HK-2 (cell line): ENCODE data around the gene STYX.
A peak's percentile ranks its signal among the peaks of the same experiment; 100 is the strongest.

ENCODE experiments used
- DNase-seq: peaks from one replicate; pipeline ENCODE4 v3.0.0-alpha.2; 2018; ENCODE audit not compliant: unreplicated experiment

The STYX gene

GRCh38 chr14:52790011-52790755 is 60.2 kb downstream of the STYX start:
- DNase-seq, result no peak

- no peak for DNase-seq
These were observed 60.8 kb downstream of the STYX start for GRCh38 chr14:52790756-52791222.

- peak; percentile 93 for DNase-seq
These were observed 61.5 kb downstream of the STYX start, which contains the start of gene GNPNAT1 for GRCh38 chr14:52791223-52792096. Gene GNPNAT1, minus strand, starts transcription at chr14:52791607. Its CDS starts 6,957 bp downstream, at chr14:52784650.

- DNase-seq, result no peak
These were observed 62.1 kb downstream of the STYX start for GRCh38 chr14:52792097-52792415.

GRCh38 chr14:52793061-52793460 is 63.1 kb downstream of the STYX start:
- DNase-seq, result no peak

GRCh38 chr14:52797653-52798052 is 67.7 kb downstream of the STYX start:
- no peak for DNase-seq

GRCh38 chr14:52798826-52799225 is 68.9 kb downstream of the STYX start:
- DNase-seq, result no peak

GRCh38 chr14:52801014-52801712 is 71.2 kb downstream of the STYX start:
- DNase-seq, result peak; percentile 13

GRCh38 chr14:52802597-52802996 is 72.6 kb downstream of the STYX start:
- DNase-seq, result no peak

- DNase-seq, result no peak
These were observed 76.1 kb downstream of the STYX start for GRCh38 chr14:52806115-52806514.

GRCh38 chr14:52808101-52808500 is 78.1 kb downstream of the STYX start:
- no peak for DNase-seq

GRCh38 chr14:52821805-52822250 is 91.9 kb downstream of the STYX start:
- no peak for DNase-seq

- no peak for DNase-seq
These were observed 94.5 kb downstream of the STYX start for GRCh38 chr14:52824462-52824861.
